Keratinocyte (primary cell): Measurements from ENCODE around the gene DEPDC7. TPM values are rescaled to one million over a fixed set of nuclear protein-coding genes. Genes with fewer than 3 reads are reported as not detected.
"Not testable (repeated sequence)": the region's sequence is repeated elsewhere in the genome, so short reads cannot be mapped to it uniquely, and the experiment has no call there.

Source experiments
- DNase-seq: peaks from one replicate; pipeline ENCODE4 v3.0.0-alpha.2; 2011; ENCODE audit warnings: low read depth, missing footprints, low spot score
- FAIRE-seq: peaks from 2 replicates; lab custom pipeline; 2011; peaks lifted over from hg19 to GRCh38; lab: Jason Lieb, UNC
- H2AFZ ChIP-seq: 2 replicates; pipeline ENCODE4 v1.6.0; 2012; ENCODE audit warnings: low read length, control low read depth, inconsistent platforms; ENCODE audit not compliant: control insufficient read depth
- H3K27ac ChIP-seq: 2 replicates; pipeline ENCODE4 v1.5.1; 2011; ENCODE audit warnings: low read length; ENCODE audit not compliant: control insufficient read depth, insufficient read depth
- H3K27me3 ChIP-seq: 3 replicates; pipeline ENCODE4 v1.6.0; 2011; ENCODE audit warnings: low read length; ENCODE audit not compliant: control insufficient read depth, insufficient read depth; ENCODE audit errors: extremely low read depth
- H3K36me3 ChIP-seq, 2 experiments: 2 replicates in 1 of 2; 3 replicates in 1 of 2; pipeline ENCODE4 v1.5.1; 2011; ENCODE audit warnings: low read length in 2 of 2, mild to moderate bottlenecking in 1 of 2; ENCODE audit not compliant: control insufficient read depth in 2 of 2, insufficient read depth in 2 of 2; ENCODE audit errors: extremely low read depth in 1 of 2
- H3K4me1 ChIP-seq: 3 replicates; pipeline ENCODE4 v1.5.1; 2011; ENCODE audit warnings: low read length; ENCODE audit not compliant: control insufficient read depth, insufficient read depth; ENCODE audit errors: extremely low read depth
- H3K4me2 ChIP-seq: 3 replicates; pipeline ENCODE4 v1.6.0; 2011; ENCODE audit warnings: low read depth, low read length; ENCODE audit not compliant: control insufficient read depth, insufficient read depth; ENCODE audit errors: extremely low read depth
- H3K4me3 ChIP-seq, 3 experiments: fragments of 200-600 bp in 1 of 3; sonication (generic) in 1 of 3; 2 replicates in 2 of 3; 3 replicates in 1 of 3; pipeline ENCODE4 v1.5.1; 2011 to 2016; ENCODE audit warnings: low read length in 3 of 3, mild to moderate bottlenecking in 3 of 3, control low read depth in 2 of 3, inconsistent platforms in 1 of 3, low read depth in 1 of 3, mixed read lengths in 1 of 3, mixed run types in 1 of 3, moderate library complexity in 1 of 3; ENCODE audit not compliant: control insufficient read depth in 2 of 3, insufficient read depth in 2 of 3; ENCODE audit errors: extremely low read depth in 1 of 3
- H3K79me2 ChIP-seq: 2 replicates; pipeline ENCODE4 v1.6.0; 2012; ENCODE audit warnings: low read length; ENCODE audit not compliant: control insufficient read depth, insufficient read depth
- H3K9ac ChIP-seq: 3 replicates; pipeline ENCODE4 v1.6.0; 2011; ENCODE audit warnings: low read length; ENCODE audit not compliant: control insufficient read depth, insufficient read depth; ENCODE audit errors: extremely low read depth
- H3K9me1 ChIP-seq: 3 replicates; pipeline ENCODE4 v1.6.0; 2011; ENCODE audit warnings: low read length; ENCODE audit not compliant: control insufficient read depth, insufficient read depth; ENCODE audit errors: extremely low read depth
- H3K9me3 ChIP-seq: 2 replicates; pipeline ENCODE4 v1.5.1; 2012; ENCODE audit warnings: low read depth, low read length; ENCODE audit not compliant: control insufficient read depth
- H4K20me1 ChIP-seq: 3 replicates; pipeline ENCODE4 v1.6.0; 2011; ENCODE audit warnings: low read length; ENCODE audit not compliant: control insufficient read depth, insufficient read depth; ENCODE audit errors: extremely low read depth
- EZH2 ChIP-seq: IDR thresholded peaks from one replicate; pipeline ENCODE4 v1.6.1; 2012; ENCODE audit warnings: inconsistent platforms, mild to moderate bottlenecking, low read length, moderate library complexity
- dilution Hi-C: fragments of 300-500 bp; cut with MboI; formaldehyde crosslinking; loops from one replicate; pipeline ENCODE4 v1.7.0; 2020; ENCODE audit warnings: low sequenced_read_pairs; ENCODE audit not compliant: extremely low pct_ligation_motif_present
- polyA plus RNA-seq, 5 experiments: library from polyadenylated mRNA; depleted of rRNA in 3 of 5; stranded (reverse) in 3 of 5; stranded (forward) in 1 of 5; unstranded in 1 of 5; fragments of >200 nt; gene quantifications; 1 replicate in 1 of 5; 2 replicates in 3 of 5; 3 replicates in 1 of 5; pipeline versions ENCODE4 v1.2.1 to v1.2.3, GENCODE V29; 2011 to 2012; ENCODE audit warnings: missing spikeins in 2 of 5, low read depth in 1 of 5, low replicate concordance in 1 of 5
- TF ChIP-seq, protein P1 (sequence below), 3 experiments: IDR thresholded peaks in 1 of 3; conservative IDR thresholded peaks in 1 of 3; optimal IDR thresholded peaks in 1 of 3; 2 replicates in 2 of 3; 3 replicates in 1 of 3; pipeline versions ENCODE3 to v1.5.1; 2011; ENCODE audit warnings: low read length in 3 of 3, mild to moderate bottlenecking in 3 of 3, moderate library complexity in 2 of 3, control low read depth in 1 of 3, inconsistent platforms in 1 of 3; ENCODE audit not compliant: insufficient read depth in 2 of 3; ENCODE audit errors: extremely low read depth in 1 of 3

Gene DEPDC7
- polyA plus RNA-seq, 1 donor (not counting 4 experiments of a cell fraction or from before 2014, with no cell fraction given): 29.8 TPM

GRCh38 chr11:33027846-33028536 lies 12.3 kb downstream of the DEPDC7 start:
- FAIRE-seq (no peak), DNase-seq (no peak)
- Histone ChIP-seq H3K27me3 (no peaks in the 10 kb centered on the region), H3K9ac (no peak overlapping the region), H2AFZ (no peak overlapping the region), H3K36me3 (peaks cover 5 to 9% of the 10 kb centered on the region in 2 experiments), H3K4me1 (peaks cover 6% of the 10 kb centered on the region), H3K4me3 (no peak overlapping the region), H3K4me2 (no peak overlapping the region), H3K79me2 (peaks cover 14% of the 10 kb centered on the region), H3K9me3 (no peaks in the 10 kb centered on the region), H4K20me1 (no peaks in the 10 kb centered on the region), H3K9me1 (peaks cover 2% of the 10 kb centered on the region), H3K27ac (no peak overlapping the region)
- dilution Hi-C loops: no loop called here
- no peak for TF ChIP-seq EZH2
- TF ChIP-seq, protein P1, sequence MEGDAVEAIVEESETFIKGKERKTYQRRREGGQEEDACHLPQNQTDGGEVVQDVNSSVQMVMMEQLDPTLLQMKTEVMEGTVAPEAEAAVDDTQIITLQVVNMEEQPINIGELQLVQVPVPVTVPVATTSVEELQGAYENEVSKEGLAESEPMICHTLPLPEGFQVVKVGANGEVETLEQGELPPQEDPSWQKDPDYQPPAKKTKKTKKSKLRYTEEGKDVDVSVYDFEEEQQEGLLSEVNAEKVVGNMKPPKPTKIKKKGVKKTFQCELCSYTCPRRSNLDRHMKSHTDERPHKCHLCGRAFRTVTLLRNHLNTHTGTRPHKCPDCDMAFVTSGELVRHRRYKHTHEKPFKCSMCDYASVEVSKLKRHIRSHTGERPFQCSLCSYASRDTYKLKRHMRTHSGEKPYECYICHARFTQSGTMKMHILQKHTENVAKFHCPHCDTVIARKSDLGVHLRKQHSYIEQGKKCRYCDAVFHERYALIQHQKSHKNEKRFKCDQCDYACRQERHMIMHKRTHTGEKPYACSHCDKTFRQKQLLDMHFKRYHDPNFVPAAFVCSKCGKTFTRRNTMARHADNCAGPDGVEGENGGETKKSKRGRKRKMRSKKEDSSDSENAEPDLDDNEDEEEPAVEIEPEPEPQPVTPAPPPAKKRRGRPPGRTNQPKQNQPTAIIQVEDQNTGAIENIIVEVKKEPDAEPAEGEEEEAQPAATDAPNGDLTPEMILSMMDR (optimal IDR thresholded peaks at IDR 0.05 in 1 of 3, IDR thresholded peaks at IDR 0.05 in 1 of 3, conservative IDR thresholded peaks at IDR 0.05 in 1 of 3; ENCODE audit: extremely low read depth in 1 of 3, insufficient read depth in 2 of 3, low read length in 3 of 3): no peak

GRCh38 chr11:33028537-33028914 lies 12.8 kb downstream of the DEPDC7 start:
- H3K4me1 ChIP-seq: peaks cover 6% of the 10 kb centered on the region
- no peak overlapping the region for H3K9ac ChIP-seq
- H3K79me2 ChIP-seq: peaks cover 11% of the 10 kb centered on the region
- no peak overlapping the region for H2AFZ ChIP-seq
- H3K9me3 ChIP-seq: no peaks in the 10 kb centered on the region
- TF ChIP-seq EZH2: no peak
- TF ChIP-seq, protein P1 (optimal IDR thresholded peaks at IDR 0.05 in 1 of 3, IDR thresholded peaks at IDR 0.05 in 1 of 3, conservative IDR thresholded peaks at IDR 0.05 in 1 of 3; ENCODE audit: extremely low read depth in 1 of 3, insufficient read depth in 2 of 3, low read length in 3 of 3): no peak
- FAIRE-seq (no peak), DNase-seq (no peak)
- H3K27me3 ChIP-seq: no peaks in the 10 kb centered on the region
- no peak overlapping the region for H3K27ac ChIP-seq
- H4K20me1 ChIP-seq: no peaks in the 10 kb centered on the region
- H3K4me3 ChIP-seq: no peak overlapping the region
- dilution Hi-C loops: no loop called here
- peaks cover 2% of the 10 kb centered on the region for H3K9me1 ChIP-seq
- peaks cover 5 to 9% of the 10 kb centered on the region in 2 experiments for H3K36me3 ChIP-seq
- H3K4me2 ChIP-seq: no peak overlapping the region

GRCh38 chr11:33029218-33029617 lies 13.5 kb downstream of the DEPDC7 start:
- H3K36me3 ChIP-seq: peaks cover 5 to 12% of the 10 kb centered on the region in 2 experiments
- H3K4me3 ChIP-seq, H4K20me1 ChIP-seq, H3K4me2 ChIP-seq, DNase-seq, FAIRE-seq, dilution Hi-C loops, H3K9me3 ChIP-seq, H3K4me1 ChIP-seq, H2AFZ ChIP-seq, H3K27ac ChIP-seq, H3K9me1 ChIP-seq, H3K27me3 ChIP-seq, H3K9ac ChIP-seq: not testable (repeated sequence)
- H3K79me2 ChIP-seq: peaks cover 10% of the 10 kb centered on the region
